HL-60 (cell line): ENCODE results near the gene NUBP2.

Experiments
- DNase-seq, 2 experiments: peaks; one replicate each; pipeline ENCODE4 v3.0.0-alpha.2; 2010 to 2020; ENCODE audit warnings: low read depth in 1 of 2, low spot score in 1 of 2
- H3K27ac ChIP-seq: fragments of 250-450 bp; sonication (Bioruptor Pico); replicated peaks from 2 replicates; pipeline ENCODE4 v1.5.1; 2020; ENCODE audit warnings: mild to moderate bottlenecking, moderate library complexity
- H3K27me3 ChIP-seq: fragments of 250-450 bp; sonication (Bioruptor Pico); 2 replicates; pipeline ENCODE4 v1.5.1; 2021; ENCODE audit warnings: mild to moderate bottlenecking, moderate library complexity; ENCODE audit not compliant: insufficient read depth, poor library complexity, severe bottlenecking
- H3K4me3 ChIP-seq: replicated peaks from 2 replicates; pipeline ENCODE4 v1.5.1; 2011; ENCODE audit warnings: mild to moderate bottlenecking, control low read depth, low read length; ENCODE audit not compliant: insufficient read depth
- CTCF ChIP-seq: IDR thresholded peaks from one replicate; pipeline ENCODE4 v1.5.1; 2011; ENCODE audit warnings: low read length, control low read depth, inconsistent platforms; ENCODE audit not compliant: insufficient read depth
- GABPA ChIP-seq: IDR thresholded peaks from 2 replicates; pipeline ENCODE4 v1.6.1; 2012; ENCODE audit warnings: low read depth
- POLR2AphosphoS5 ChIP-seq: IDR thresholded peaks from 2 replicates; pipeline ENCODE4 v1.6.1; 2012; ENCODE audit warnings: low read depth
- REST ChIP-seq: IDR thresholded peaks from 2 replicates; pipeline ENCODE4 v1.6.1; 2012; ENCODE audit warnings: low read depth; ENCODE audit not compliant: insufficient replicate concordance
- SPI1 ChIP-seq: IDR thresholded peaks from 2 replicates; pipeline ENCODE4 v1.6.1; 2012; ENCODE audit warnings: low read depth, mild to moderate bottlenecking, borderline replicate concordance

The NUBP2 gene

GRCh38 chr16:1762879-1763520 is 19.8 kb upstream of the NUBP2 start:
- Histone ChIP-seq H3K4me3 (no peak overlapping the region), H3K27ac (no peak overlapping the region), H3K27me3 (no peaks in the 10 kb centered on the region)
- no peak for DNase-seq
- TF ChIP-seq SPI1 (no peak), POLR2AphosphoS5 (no peak), GABPA (no peak), REST (no peak), CTCF (no peak)

- Histone ChIP-seq H3K27me3 (no peaks in the 10 kb centered on the region), H3K4me3 (no peak overlapping the region), H3K27ac (no peak overlapping the region)
- TF ChIP-seq REST (no peak), CTCF (no peak), GABPA (no peak), SPI1 (no peak), POLR2AphosphoS5 (no peak)
- DNase-seq, result no peak
Observed at GRCh38 chr16:1763521-1764511, 18.9 kb upstream of the NUBP2 start.

GRCh38 chr16:1764971-1765370 is 17.8 kb upstream of the NUBP2 start:
- no peak for TF ChIP-seq REST
- no peak for TF ChIP-seq POLR2AphosphoS5
- TF ChIP-seq GABPA, result no peak
- TF ChIP-seq SPI1, result no peak
- TF ChIP-seq CTCF, result no peak
- Histone ChIP-seq H3K27me3 (no peaks in the 10 kb centered on the region), H3K4me3 (no peak overlapping the region), H3K27ac (no peak overlapping the region)
- no peak for DNase-seq
